Neural cell (in vitro differentiated cells): ENCODE data around the gene CMPK2.

ENCODE experiments used
- CTCF ChIP-seq: fragments of 450-650 bp; IDR thresholded peaks from 2 replicates; pipeline ENCODE4 v1.5.1; 2014; ENCODE audit warnings: antibody characterized with exemption, mild to moderate bottlenecking, moderate library complexity; ENCODE audit not compliant: poor library complexity, severe bottlenecking
- EP300 ChIP-seq: fragments of 450-650 bp; conservative IDR thresholded peaks from 2 replicates; pipeline ENCODE4 v1.6.1; 2014; ENCODE audit warnings: antibody characterized with exemption, mild to moderate bottlenecking, moderate library complexity; ENCODE audit not compliant: poor library complexity, severe bottlenecking
- EZH2 ChIP-seq: fragments of 200-600, 300-800 bp; shearing (Covaris generic), sonication (generic); IDR thresholded peaks from 2 replicates; pipeline ENCODE4 v1.6.1; 2014; ENCODE audit warnings: antibody characterized with exemption, low read length, borderline replicate concordance, mild to moderate bottlenecking; ENCODE audit not compliant: insufficient read depth, poor library complexity, severe bottlenecking
- MXI1 ChIP-seq: fragments of 450-650 bp; conservative IDR thresholded peaks from 2 replicates; pipeline ENCODE4 v1.6.1; 2014; ENCODE audit warnings: antibody characterized with exemption, mild to moderate bottlenecking; ENCODE audit not compliant: poor library complexity, severe bottlenecking
- POLR2AphosphoS5 ChIP-seq: IDR thresholded peaks from 2 replicates; pipeline ENCODE4 v1.6.1; 2012
- RAD21 ChIP-seq: fragments of 450-650 bp; conservative IDR thresholded peaks from 2 replicates; pipeline ENCODE4 v1.6.1; 2014; ENCODE audit warnings: antibody characterized with exemption, mild to moderate bottlenecking, moderate library complexity
- REST ChIP-seq: IDR thresholded peaks from 2 replicates; pipeline ENCODE4 v1.6.1; 2012; ENCODE audit warnings: borderline replicate concordance
- SMC3 ChIP-seq: fragments of 450-650 bp; conservative IDR thresholded peaks from 2 replicates; pipeline ENCODE4 v1.6.1; 2014; ENCODE audit warnings: antibody characterized with exemption, mild to moderate bottlenecking, moderate library complexity; ENCODE audit not compliant: poor library complexity
- TAF1 ChIP-seq: IDR thresholded peaks from 2 replicates; pipeline ENCODE4 v1.6.1; 2012; ENCODE audit warnings: low read depth

- TF ChIP-seq CTCF (no peak), POLR2AphosphoS5 (no peak), EP300 (no peak), RAD21 (no peak), EZH2 (no peak), REST (no peak), SMC3 (no peak), MXI1 (no peak), TAF1 (no peak)
Measured at GRCh38 chr2:6835467-6835866, 30.2 kb downstream of the CMPK2 start.
